ENCODE results near the gene CCDC91. TPM values are rescaled to one million over a fixed set of nuclear protein-coding genes. Genes with fewer than 3 reads are reported as not detected.

CCDC91 gene
- total and polyA plus RNA-seq, 2 donors (not counting 1 experiment from before 2014, with no cell fraction given), result 23.9 to 47.6 TPM

DNA sequence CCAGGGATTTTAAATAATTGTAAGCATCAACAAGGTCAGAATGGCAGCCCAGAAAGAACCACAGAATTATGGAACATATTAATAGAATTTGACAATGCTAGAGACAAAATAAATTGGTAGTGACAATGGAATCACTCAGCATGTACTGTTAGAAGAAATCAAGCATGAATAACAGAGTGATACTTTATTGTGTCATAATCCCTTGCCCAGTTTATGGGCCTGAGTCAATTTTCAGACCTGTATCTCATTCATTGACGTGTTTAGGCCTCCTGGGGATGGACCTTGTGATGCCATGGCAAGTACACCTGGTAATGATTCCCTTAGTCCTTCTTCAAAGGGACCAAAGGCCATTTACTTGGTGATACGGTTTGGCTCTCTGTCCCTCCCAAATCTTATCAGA is 12.8 kb upstream of the CCDC91 start:
- H3K27ac ChIP-seq (ENCODE audit: insufficient read depth, low read length), result no peak overlapping the region
- H3K9me3 ChIP-seq (ENCODE audit: control insufficient read depth, insufficient read depth, low read depth, low read length), result no peaks in the 10 kb centered on the region
- no peaks in the 10 kb centered on the region for H4K20me1 ChIP-seq (ENCODE audit: control insufficient read depth, extremely low read depth, insufficient read depth, low read length)
- H3K4me1 ChIP-seq (ENCODE audit: control insufficient read depth, extremely low read depth, insufficient read depth, low read length), result no peaks in the 10 kb centered on the region
- no peak overlapping the region for H2AFZ ChIP-seq (ENCODE audit: low read length)
- H3K4me3 ChIP-seq (replicated peaks in 1 of 4; ENCODE audit: control extremely low read depth in 1 of 4, insufficient read depth in 1 of 4, low read depth in 3 of 4, low read length in 4 of 4), result no peak overlapping the region
- H3K4me2 ChIP-seq (ENCODE audit: extremely low read depth, insufficient read depth, low read length), result no peak overlapping the region
- H3K79me2 ChIP-seq (ENCODE audit: control insufficient read depth, insufficient read depth, low read length), result no peaks in the 10 kb centered on the region
- no peak for DNase-seq (ENCODE audit: low read depth in 2 of 2)
- no peak overlapping the region for H3K9ac ChIP-seq (ENCODE audit: insufficient read depth, low read length)
- no peak for TF ChIP-seq EZH2 (IDR thresholded peaks at IDR 0.05; ENCODE audit: low read length, missing control alignments)
- H3K36me3 ChIP-seq (ENCODE audit: control insufficient read depth, insufficient read depth, low read length), result no peaks in the 10 kb centered on the region
- no peaks in the 10 kb centered on the region for H3K27me3 ChIP-seq (ENCODE audit: control insufficient read depth, insufficient read depth, low read length)

- H4K20me1 ChIP-seq (ENCODE audit: control insufficient read depth, extremely low read depth, insufficient read depth, low read length), result no peaks in the 10 kb centered on the region
- H3K27ac ChIP-seq (ENCODE audit: insufficient read depth, low read length), result no peak overlapping the region
- no peak overlapping the region for H3K4me2 ChIP-seq (ENCODE audit: extremely low read depth, insufficient read depth, low read length)
- H3K36me3 ChIP-seq (ENCODE audit: control insufficient read depth, insufficient read depth, low read length), result no peaks in the 10 kb centered on the region
- H3K4me1 ChIP-seq (ENCODE audit: control insufficient read depth, extremely low read depth, insufficient read depth, low read length), result no peaks in the 10 kb centered on the region
- H2AFZ ChIP-seq (ENCODE audit: low read length), result no peak overlapping the region
- no peak overlapping the region for H3K4me3 ChIP-seq (replicated peaks in 1 of 4; ENCODE audit: control extremely low read depth in 1 of 4, insufficient read depth in 1 of 4, low read depth in 3 of 4, low read length in 4 of 4)
- TF ChIP-seq CTCF (conservative IDR thresholded peaks at IDR 0.05 in 1 of 2, IDR thresholded peaks at IDR 0.05 in 1 of 2; ENCODE audit: low read depth in 1 of 2, low read length in 2 of 2) (no peak), EZH2 (IDR thresholded peaks at IDR 0.05; ENCODE audit: low read length, missing control alignments) (no peak)
- no peaks in the 10 kb centered on the region for H3K9me3 ChIP-seq (ENCODE audit: control insufficient read depth, insufficient read depth, low read depth, low read length)
- H3K9ac ChIP-seq (ENCODE audit: insufficient read depth, low read length), result no peak overlapping the region
- DNase-seq (ENCODE audit: low read depth in 2 of 2), result no peak
- no peaks in the 10 kb centered on the region for H3K79me2 ChIP-seq (ENCODE audit: control insufficient read depth, insufficient read depth, low read length)
- H3K27me3 ChIP-seq (ENCODE audit: control insufficient read depth, insufficient read depth, low read length), result no peaks in the 10 kb centered on the region
Measured at GRCh38 chr12:28177905-28178304, 12.4 kb upstream of the CCDC91 start.

GRCh38 chr12:28178775-28179174 is 11.5 kb upstream of the CCDC91 start:
- no peaks in the 10 kb centered on the region for H4K20me1 ChIP-seq (ENCODE audit: control insufficient read depth, extremely low read depth, insufficient read depth, low read length)
- no peaks in the 10 kb centered on the region for H3K27me3 ChIP-seq (ENCODE audit: control insufficient read depth, insufficient read depth, low read length)
- H3K9ac ChIP-seq (ENCODE audit: insufficient read depth, low read length), result no peak overlapping the region
- no peaks in the 10 kb centered on the region for H3K36me3 ChIP-seq (ENCODE audit: control insufficient read depth, insufficient read depth, low read length)
- no peak for DNase-seq (ENCODE audit: low read depth in 2 of 2)
- H3K4me1 ChIP-seq (ENCODE audit: control insufficient read depth, extremely low read depth, insufficient read depth, low read length), result no peaks in the 10 kb centered on the region
- H3K79me2 ChIP-seq (ENCODE audit: control insufficient read depth, insufficient read depth, low read length), result no peaks in the 10 kb centered on the region
- no peak overlapping the region for H3K27ac ChIP-seq (ENCODE audit: insufficient read depth, low read length)
- H3K9me3 ChIP-seq (ENCODE audit: control insufficient read depth, insufficient read depth, low read depth, low read length), result no peaks in the 10 kb centered on the region
- H3K4me3 ChIP-seq (replicated peaks in 1 of 4; ENCODE audit: control extremely low read depth in 1 of 4, insufficient read depth in 1 of 4, low read depth in 3 of 4, low read length in 4 of 4), result no peak overlapping the region
- no peak overlapping the region for H3K4me2 ChIP-seq (ENCODE audit: extremely low read depth, insufficient read depth, low read length)
- TF ChIP-seq CTCF (conservative IDR thresholded peaks at IDR 0.05 in 1 of 2, IDR thresholded peaks at IDR 0.05 in 1 of 2; ENCODE audit: low read depth in 1 of 2, low read length in 2 of 2), result no peak
- no peak for TF ChIP-seq EZH2 (IDR thresholded peaks at IDR 0.05; ENCODE audit: low read length, missing control alignments)
- H2AFZ ChIP-seq (ENCODE audit: low read length), result no peak overlapping the region

All from fibroblast of lung (primary cell).